HG03457 (cell line): ENCODE results near the gene TOMM40L.
"Not testable (repeated sequence)": the region's sequence is repeated elsewhere in the genome, so short reads cannot be mapped to it uniquely, and the experiment has no call there.

ENCODE experiments used
- ATAC-seq: cut with Tn5 transposase; IDR thresholded peaks from one replicate; pipeline ENCODE4 v1.9.1; 2021; ENCODE audit warnings: moderate number of reproducible peaks; ENCODE audit not compliant: unreplicated experiment

The TOMM40L gene

DNA sequence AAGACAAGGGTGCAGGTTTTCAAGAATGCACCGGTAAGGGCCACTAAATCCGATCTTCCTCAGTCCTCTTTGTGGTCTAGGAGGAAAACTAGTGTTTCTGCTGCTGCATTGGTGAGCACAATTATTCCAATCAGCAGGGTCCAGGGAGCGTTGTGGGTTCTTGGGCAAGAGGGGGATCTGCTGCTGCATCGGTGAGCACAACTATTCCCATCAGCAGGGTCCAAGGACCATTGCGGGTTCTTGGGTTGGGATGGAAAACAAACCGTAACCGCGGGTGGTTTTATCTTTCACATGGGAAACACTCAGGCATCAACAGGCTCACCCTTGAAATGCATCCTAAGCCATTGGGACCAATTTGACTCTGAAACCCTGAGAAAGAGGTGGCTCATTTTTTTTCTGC, 25.7 kb downstream of the TOMM40L start:
- no peak for ATAC-seq

- not testable (repeated sequence) for ATAC-seq
Observed at GRCh38 chr1:161255302-161255701, 29.4 kb downstream of the TOMM40L start.

- ATAC-seq = not testable (repeated sequence)
Observed at GRCh38 chr1:161255955-161256520, 30.2 kb downstream of the TOMM40L start.

- not testable (repeated sequence) for ATAC-seq
Observed at GRCh38 chr1:161257109-161257508, 31.2 kb downstream of the TOMM40L start.

DNA sequence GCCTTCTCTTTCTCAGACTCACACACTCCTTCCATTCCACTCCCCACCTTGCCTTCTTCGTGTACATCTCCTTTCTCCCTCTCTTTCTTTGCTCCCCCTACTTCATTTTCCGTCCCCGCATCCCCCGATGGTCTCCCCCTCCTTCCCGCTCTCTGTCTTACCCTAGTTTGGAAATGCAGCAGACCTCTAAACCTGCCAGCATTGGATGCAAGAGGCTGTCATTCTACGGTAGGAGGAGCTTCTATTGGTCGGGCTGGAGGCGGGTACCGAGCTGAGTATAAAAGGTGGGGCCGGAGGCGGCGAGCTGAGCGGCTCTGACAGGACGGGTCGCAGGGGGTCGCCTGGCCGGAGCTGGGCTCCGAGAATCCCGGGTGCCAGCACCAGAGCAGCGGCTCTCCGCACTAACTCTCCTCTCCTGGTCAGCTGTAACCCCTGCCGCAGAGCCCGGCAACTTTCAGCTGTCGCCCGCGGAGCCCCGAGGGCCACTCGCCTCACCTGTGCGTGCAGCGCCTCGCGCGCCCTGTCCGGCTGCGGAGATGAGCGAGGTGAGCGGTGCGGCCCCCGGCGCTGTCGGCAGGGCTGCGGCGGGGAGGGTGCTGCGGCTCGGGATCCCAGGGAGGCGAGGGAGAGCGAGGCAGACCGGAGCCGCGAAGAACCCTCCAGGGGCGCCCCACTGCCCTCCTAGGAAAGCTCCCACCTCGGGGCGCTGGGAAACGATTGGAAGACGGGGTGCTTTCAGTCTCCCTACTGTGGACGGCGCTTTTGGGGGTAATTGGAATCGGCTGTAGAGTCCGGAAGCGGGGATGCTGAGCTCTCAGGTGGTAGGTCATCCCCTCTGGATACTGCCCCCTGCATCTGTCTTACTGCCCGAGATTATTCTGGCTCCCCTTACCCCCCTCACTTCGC, 32.8 kb downstream of the TOMM40L start, which contains the start of gene PCP4L1:
Gene PCP4L1, plus strand, starts transcription at position 307 of the 906 bp plus-strand sequence. Its CDS starts 230 bp downstream, at position 537.
- ATAC-seq = no peak

DNA sequence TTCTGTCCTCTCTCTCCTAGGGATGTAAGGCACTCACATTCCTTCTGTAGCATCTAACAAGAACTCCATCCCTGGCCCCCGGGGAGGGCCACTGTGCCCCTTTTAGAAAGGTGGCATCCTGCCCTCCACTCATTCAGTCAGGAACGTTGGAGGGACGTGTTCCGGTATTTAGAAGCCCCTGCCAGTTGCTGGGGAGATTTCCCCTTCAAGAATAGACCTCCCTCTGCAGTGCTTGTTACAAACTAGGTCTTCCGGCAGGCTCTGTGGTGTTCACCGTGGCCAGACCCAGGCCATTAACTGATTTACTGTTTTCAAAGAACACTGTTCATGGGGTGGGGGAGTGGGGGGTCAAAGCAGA, 33.5 kb downstream of the TOMM40L start:
- no peak for ATAC-seq

DNA sequence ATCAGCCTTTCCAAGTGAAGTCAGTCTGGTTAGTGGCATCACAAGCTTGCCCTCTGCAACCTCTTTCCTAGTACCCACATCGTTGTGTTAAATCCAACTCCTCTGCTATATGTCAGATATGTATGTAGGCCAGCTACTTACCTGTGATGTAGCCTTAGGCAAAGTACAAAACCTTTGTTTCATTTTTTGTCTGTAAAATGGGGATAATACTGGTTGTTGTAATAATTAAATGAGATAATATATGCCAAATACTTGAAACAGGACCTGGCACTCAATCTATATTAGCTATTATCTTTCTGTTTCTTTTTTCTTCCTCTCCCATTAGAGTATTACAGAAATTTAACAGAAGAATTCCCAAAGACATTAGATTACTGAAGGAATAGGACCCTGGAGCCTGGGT, 33.9 kb downstream of the TOMM40L start:
- no peak for ATAC-seq

- ATAC-seq = no peak
Observed at GRCh38 chr1:161260376-161261260, 34.8 kb downstream of the TOMM40L start.

GRCh38 chr1:161261261-161262235, 35.7 kb downstream of the TOMM40L start:
- ATAC-seq = no peak

DNA sequence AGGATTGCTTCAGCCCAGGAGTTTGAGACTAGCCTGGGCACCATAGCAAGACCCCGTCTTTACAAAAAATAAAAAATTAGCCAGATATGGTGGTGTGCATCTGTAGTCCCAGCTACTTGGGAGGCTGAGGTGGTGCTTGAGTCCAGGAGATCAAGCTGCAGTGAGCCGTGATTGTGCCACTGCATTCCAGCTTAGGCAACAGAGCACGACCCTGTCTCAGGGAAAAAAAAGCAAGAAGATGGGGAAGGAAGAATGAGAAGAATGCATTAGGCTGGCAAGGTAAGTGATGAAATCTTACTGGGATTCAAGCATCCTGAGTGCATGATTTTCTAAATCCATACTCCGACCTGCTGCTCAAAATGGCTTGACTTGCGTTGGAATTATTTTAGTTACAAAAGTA, 39.4 kb downstream of the TOMM40L start:
- ATAC-seq = no peak

DNA sequence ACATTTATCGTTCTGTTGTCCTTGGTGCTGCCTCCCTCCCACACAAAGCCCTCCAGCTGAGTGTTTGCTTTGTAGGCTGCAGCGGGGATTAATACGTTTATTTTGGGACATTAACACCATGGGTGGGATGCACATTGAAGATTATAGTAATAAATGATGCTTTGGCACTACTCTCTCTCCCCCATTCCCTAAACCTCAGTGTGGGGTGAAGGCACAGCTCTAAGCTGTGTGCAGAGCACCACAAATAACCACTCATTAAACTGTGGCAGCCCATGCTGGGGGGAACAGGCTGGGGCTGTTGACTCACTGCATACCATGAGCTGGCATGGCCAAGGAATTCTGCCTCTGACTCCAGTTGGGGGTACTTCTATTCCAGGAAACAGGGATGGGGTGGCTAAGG, 40.3 kb downstream of the TOMM40L start:
- no peak for ATAC-seq

DNA sequence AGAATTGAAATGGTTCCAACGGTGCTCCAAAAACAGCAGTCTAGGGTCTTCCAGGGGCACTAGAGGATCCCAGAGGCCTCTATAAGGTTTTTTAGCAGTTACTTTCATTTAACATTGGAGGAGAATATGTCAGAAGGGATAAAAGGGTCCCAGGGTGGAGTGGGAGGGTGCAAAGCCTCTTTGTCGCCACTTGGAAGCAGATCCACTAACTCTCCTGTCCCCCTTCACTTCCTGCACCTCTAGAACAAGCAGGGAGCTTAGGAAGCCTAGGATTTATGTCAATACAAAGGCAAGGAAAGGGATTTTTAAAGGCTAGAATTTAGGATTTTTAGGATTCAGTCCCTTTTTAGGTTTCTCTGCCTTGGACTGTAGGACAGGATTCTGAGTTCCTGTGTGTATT, 41.0 kb downstream of the TOMM40L start:
- ATAC-seq = no peak

GRCh38 chr1:161267321-161267720, 41.5 kb downstream of the TOMM40L start:
- no peak for ATAC-seq

DNA sequence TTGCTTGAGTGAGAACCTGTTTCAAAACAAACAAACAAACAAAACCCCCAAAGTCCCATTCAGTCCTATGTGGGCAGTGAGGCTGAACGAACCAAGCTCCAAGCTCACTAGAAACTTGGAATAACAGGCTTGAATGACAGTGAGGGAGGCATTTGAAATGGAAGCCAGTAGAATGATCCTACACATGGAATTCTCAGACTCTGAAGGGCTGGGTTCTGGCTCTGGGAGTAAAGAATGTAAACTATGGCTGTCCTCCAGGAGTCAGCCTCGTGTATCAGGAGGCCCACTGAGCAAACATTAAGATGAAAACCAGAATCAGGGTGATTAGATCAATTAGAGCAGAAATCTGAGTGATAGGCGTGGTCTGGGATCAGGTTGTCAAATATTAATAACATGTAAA, 47.5 kb downstream of the TOMM40L start:
- ATAC-seq = no peak

- no peak for ATAC-seq
Observed at GRCh38 chr1:161274874-161275273, 49.0 kb downstream of the TOMM40L start.
